ENCODE results near the gene B9D2.

GRCh38 chr19:41398598-41398997, 34.6 kb upstream of the B9D2 start:
- TF ChIP-seq ZNF274 (IDR thresholded peaks at IDR 0.05; ENCODE audit: low read length) (no peak), ZNF274 (tag by site-specific recombination; IDR thresholded peaks at IDR 0.05; ENCODE audit: borderline replicate concordance) (no peak)
- TF ChIP-seq, protein P1, sequence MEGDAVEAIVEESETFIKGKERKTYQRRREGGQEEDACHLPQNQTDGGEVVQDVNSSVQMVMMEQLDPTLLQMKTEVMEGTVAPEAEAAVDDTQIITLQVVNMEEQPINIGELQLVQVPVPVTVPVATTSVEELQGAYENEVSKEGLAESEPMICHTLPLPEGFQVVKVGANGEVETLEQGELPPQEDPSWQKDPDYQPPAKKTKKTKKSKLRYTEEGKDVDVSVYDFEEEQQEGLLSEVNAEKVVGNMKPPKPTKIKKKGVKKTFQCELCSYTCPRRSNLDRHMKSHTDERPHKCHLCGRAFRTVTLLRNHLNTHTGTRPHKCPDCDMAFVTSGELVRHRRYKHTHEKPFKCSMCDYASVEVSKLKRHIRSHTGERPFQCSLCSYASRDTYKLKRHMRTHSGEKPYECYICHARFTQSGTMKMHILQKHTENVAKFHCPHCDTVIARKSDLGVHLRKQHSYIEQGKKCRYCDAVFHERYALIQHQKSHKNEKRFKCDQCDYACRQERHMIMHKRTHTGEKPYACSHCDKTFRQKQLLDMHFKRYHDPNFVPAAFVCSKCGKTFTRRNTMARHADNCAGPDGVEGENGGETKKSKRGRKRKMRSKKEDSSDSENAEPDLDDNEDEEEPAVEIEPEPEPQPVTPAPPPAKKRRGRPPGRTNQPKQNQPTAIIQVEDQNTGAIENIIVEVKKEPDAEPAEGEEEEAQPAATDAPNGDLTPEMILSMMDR (tag by site-specific recombination; IDR thresholded peaks at IDR 0.05) = no peak
